A673 (cell line): ENCODE results near the gene DDB1. TPM values are rescaled to one million over a fixed set of nuclear protein-coding genes. Genes with fewer than 3 reads are reported as not detected.

Experiments
- BruUV-seq: library from RNA; stranded (reverse); fragments of 400-500 nt; replicated peaks from 2 replicates; lab custom pipeline; 2021; lab: Mats Ljungman, UMichigan
- CTCF ChIA-PET: fragments of 300-600 bp; sonication (Branson Sonifier 250); formaldehyde crosslinking; loops from one replicate; lab custom pipeline; 2022; ENCODE audit warnings: antibody characterized with exemption; lab: Charles Lee
- POLR2A ChIA-PET: fragments of 300-600 bp; sonication (Branson Sonifier 250); formaldehyde crosslinking; loops from one replicate; lab custom pipeline; 2022; ENCODE audit warnings: antibody characterized with exemption; ENCODE audit not compliant: low non-redundant PET; lab: Charles Lee
- DNase-seq: peaks from one replicate; pipeline ENCODE4 v3.0.0-alpha.2; 2015; ENCODE audit warnings: low spot score
- H3K27ac ChIP-seq: fragments of 200-600 bp; sonication (generic); 2 replicates; pipeline ENCODE4 v1.5.1; 2016; ENCODE audit warnings: mixed run types, low read depth, mild to moderate bottlenecking, mixed read lengths, antibody characterized with exemption, low read length; ENCODE audit not compliant: poor library complexity, severe bottlenecking
- H3K27me3 ChIP-seq: fragments of 200-600 bp; sonication (generic); replicated peaks from 2 replicates; pipeline ENCODE4 v1.6.1; 2017; ENCODE audit warnings: mixed run types, low read depth, mild to moderate bottlenecking, mixed read lengths, antibody characterized with exemption, low read length; ENCODE audit not compliant: insufficient read depth, poor library complexity
- H3K36me3 ChIP-seq: fragments of 200-600 bp; sonication (generic); 2 replicates; pipeline ENCODE4 v1.6.1; 2016; ENCODE audit warnings: mixed run types, mild to moderate bottlenecking, mixed read lengths, antibody characterized with exemption, low read length; ENCODE audit not compliant: insufficient read depth, poor library complexity, severe bottlenecking
- H3K4me1 ChIP-seq: fragments of 200-600 bp; sonication (generic); 2 replicates; pipeline ENCODE4 v1.6.1; 2017; ENCODE audit warnings: mixed run types, mild to moderate bottlenecking, mixed read lengths, antibody characterized with exemption, low read length; ENCODE audit not compliant: insufficient read depth, poor library complexity, severe bottlenecking
- H3K4me3 ChIP-seq: fragments of 200-600 bp; sonication (generic); 2 replicates; pipeline ENCODE4 v1.5.1; 2016; ENCODE audit warnings: low read depth, mixed run types, mild to moderate bottlenecking, mixed read lengths, low read length; ENCODE audit not compliant: poor library complexity, severe bottlenecking
- H3K9me3 ChIP-seq: fragments of 200-600 bp; sonication (generic); 2 replicates; pipeline ENCODE4 v1.6.1; 2016; ENCODE audit warnings: mixed run types, low read depth, mild to moderate bottlenecking, mixed read lengths, antibody characterized with exemption, low read length; ENCODE audit not compliant: poor library complexity, severe bottlenecking
- CTCF ChIP-seq: fragments of 300-800, 200-600 bp; sonication (generic); conservative IDR thresholded peaks from 2 replicates; pipeline ENCODE4 v1.5.1; 2017; ENCODE audit warnings: low read depth, mild to moderate bottlenecking, antibody characterized with exemption, low read length, moderate library complexity, mixed read lengths
- EZH2 ChIP-seq: fragments of 200-600 bp; sonication (generic); IDR thresholded peaks from 2 replicates; pipeline ENCODE4 v1.6.1; 2017; ENCODE audit warnings: borderline replicate concordance, low read depth, mild to moderate bottlenecking, mixed read lengths, antibody characterized with exemption, low read length; ENCODE audit not compliant: poor library complexity, severe bottlenecking
- intact Hi-C: fragments of 100-400 bp; cut with micrococcal nuclease; formaldehyde crosslinking; loops from one replicate; pipeline ENCODE4 v1.10.0; 2022; ENCODE audit not compliant: unreplicated experiment
- total RNA-seq: library from RNA; stranded (reverse); gene quantifications from 2 replicates; pipeline ENCODE4 v1.2.3, GENCODE V29; 2021

Gene DDB1
- total RNA-seq, 1 experiment from 2014 or later = 305 TPM

GRCh38 chr11:61350336-61350735 lies 17.4 kb upstream of the DDB1 start:
- Histone ChIP-seq H3K4me3 (no peak overlapping the region), H3K4me1 (no peaks in the 10 kb centered on the region), H3K9me3 (no peaks in the 10 kb centered on the region), H3K27me3 (no peaks in the 10 kb centered on the region), H3K27ac (no peak overlapping the region), H3K36me3 (peaks cover 16% of the 10 kb centered on the region)
- no peak for DNase-seq
- POLR2A ChIA-PET = no interaction called here
- intact Hi-C loops = no loop called here
- BruUV-seq = no TSS peak
- TF ChIP-seq CTCF (no peak), EZH2 (no peak)
- CTCF ChIA-PET = no interaction called here

- ChIA-PET CTCF (no interaction called here), POLR2A (no interaction called here)
- no peaks in the 10 kb centered on the region for H3K4me1 ChIP-seq
- DNase-seq = no peak
- H3K27ac ChIP-seq = no peak overlapping the region
- peaks cover 16% of the 10 kb centered on the region for H3K36me3 ChIP-seq
- no peak overlapping the region for H3K4me3 ChIP-seq
- no TSS peak for BruUV-seq
- intact Hi-C loops = no loop called here
- H3K27me3 ChIP-seq = no peaks in the 10 kb centered on the region
- TF ChIP-seq CTCF (no peak), EZH2 (no peak)
- H3K9me3 ChIP-seq = no peaks in the 10 kb centered on the region
Measured at GRCh38 chr11:61349916-61350315, 17.0 kb upstream of the DDB1 start.

- BruUV-seq = no TSS peak
- no peaks in the 10 kb centered on the region for H3K9me3 ChIP-seq
- no peak overlapping the region for H3K27ac ChIP-seq
- no peak for DNase-seq
- intact Hi-C loops = no loop called here
- no peaks in the 10 kb centered on the region for H3K27me3 ChIP-seq
- H3K36me3 ChIP-seq = peaks cover 19% of the 10 kb centered on the region
- no peak overlapping the region for H3K4me3 ChIP-seq
- ChIA-PET POLR2A (interaction anchor here (1.1 kb wide), 1 partner anchor 13 kb away, joined by 3 read pairs; no protein-coding TSS in a partner anchor), CTCF (no interaction called here)
- H3K4me1 ChIP-seq = no peaks in the 10 kb centered on the region
- TF ChIP-seq CTCF = no peak
- no peak for TF ChIP-seq EZH2
Measured at GRCh38 chr11:61349189-61349751, 16.4 kb upstream of the DDB1 start.
